Ectodermal cell (in vitro differentiated cells): ENCODE measurements around the gene PHF5A. TPM values are rescaled to one million over a fixed set of nuclear protein-coding genes. Genes with fewer than 3 reads are reported as not detected.
A peak's percentile ranks its signal among the peaks of the same experiment; 100 is the strongest.

Source experiments
- H3K27ac ChIP-seq: 2 replicates; pipeline ENCODE4 v1.7.0; 2013; ENCODE audit warnings: mild to moderate bottlenecking, low read depth, low read length; ENCODE audit not compliant: insufficient read depth, poor library complexity, severe bottlenecking
- H3K27me3 ChIP-seq: 2 replicates; pipeline ENCODE4 v1.7.0; 2013; ENCODE audit warnings: mild to moderate bottlenecking, low read length; ENCODE audit not compliant: insufficient read depth, control insufficient read depth, poor library complexity, severe bottlenecking
- H3K36me3 ChIP-seq: one replicate; pipeline ENCODE4 v1.7.0; 2013; ENCODE audit warnings: low read length; ENCODE audit not compliant: control insufficient read depth, insufficient read depth
- H3K4me1 ChIP-seq: one replicate; pipeline ENCODE4 v1.7.0; 2013; ENCODE audit warnings: low read length; ENCODE audit not compliant: control insufficient read depth, insufficient read depth
- H3K4me3 ChIP-seq: 2 replicates; pipeline ENCODE4 v1.7.0; 2013; ENCODE audit warnings: low read depth, low read length, control low read depth; ENCODE audit not compliant: insufficient read depth
- H3K9me3 ChIP-seq: 2 replicates; pipeline ENCODE4 v1.7.0; 2013; ENCODE audit warnings: mild to moderate bottlenecking, low read length, moderate library complexity; ENCODE audit not compliant: control insufficient read depth
- WGBS, 2 experiments: methylation state at CpG; one replicate each; pipeline ENCODE4 v1.1.7; 2013; ENCODE audit warnings: missing lambda C conversion rate in 2 of 2; 5-methylcytosine and 5-hydroxymethylcytosine counted together
- polyA plus RNA-seq, 4 experiments: library from polyadenylated mRNA; stranded (reverse); fragments of 50-300 nt; gene quantifications; one replicate each; pipeline ENCODE4 v1.2.3, GENCODE V29; 2013

Gene PHF5A
- 101 TPM for polyA plus RNA-seq (2013, experiment 1 of 4)
- 98.5 TPM for polyA plus RNA-seq (2013, experiment 2 of 4)
- polyA plus RNA-seq (2013, experiment 3 of 4), result 80.0 TPM
- polyA plus RNA-seq (2013, experiment 4 of 4), result 84.3 TPM

DNA sequence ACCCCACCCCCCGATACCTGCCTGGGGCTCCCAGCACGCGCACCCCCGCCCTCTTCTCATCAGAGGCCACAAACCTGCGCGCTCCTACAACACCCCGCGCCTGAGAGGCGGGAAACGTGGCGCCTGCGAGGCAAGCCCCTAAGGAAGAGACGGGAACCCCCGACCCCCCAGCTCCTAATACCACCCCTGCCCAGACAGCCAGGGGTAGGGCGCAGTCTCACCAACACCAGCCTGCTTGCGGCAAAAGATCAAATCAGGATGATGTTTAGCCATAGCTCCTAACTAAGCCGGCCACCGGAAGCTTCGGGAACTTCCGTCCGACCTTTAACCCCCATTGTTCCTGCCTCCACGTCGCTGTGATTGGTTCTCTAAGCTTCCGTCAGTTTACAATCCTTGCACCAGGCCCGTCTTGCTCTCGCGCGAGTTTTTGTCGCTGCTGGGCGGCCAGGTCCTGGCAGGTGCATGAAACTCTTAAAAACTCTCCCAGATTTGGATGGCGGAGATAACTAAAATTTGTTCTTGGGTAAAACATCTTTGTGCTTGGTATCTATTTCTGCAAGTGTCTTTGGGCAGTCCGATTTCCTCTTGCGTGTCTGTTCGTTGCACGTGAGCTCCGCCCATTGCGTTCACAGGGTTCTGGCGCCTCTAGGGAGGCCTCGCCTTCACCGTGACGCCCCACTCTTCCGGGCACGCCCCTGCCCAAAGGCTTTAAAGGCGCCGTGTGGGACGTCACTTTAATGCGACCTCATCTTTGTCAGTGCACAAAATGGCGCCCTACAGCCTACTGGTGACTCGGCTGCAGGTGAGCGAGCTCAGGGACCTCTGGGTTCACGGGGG is at the start of gene PHF5A, which contains the start of gene ACO2:
PHF5A (minus strand) TSS at position 312 of the 837 bp plus-strand sequence; CDS start at position 273, 39 bp downstream.
ACO2 (plus strand) TSS at position 737 of the 837 bp plus-strand sequence; CDS start at position 767, 30 bp downstream.
- Histone ChIP-seq H3K9me3 (no peaks in the 10 kb centered on the region), H3K4me1 (peaks cover 7% of the 10 kb centered on the region), H3K27ac (peak within 1 kb of the TSS; percentile 97), H3K27me3 (no peaks in the 10 kb centered on the region), H3K4me3 (peak within 1 kb of the TSS; percentile 90), H3K36me3 (peaks cover 37% of the 10 kb centered on the region)
- 0% methylated on average over 51 of the region's 51 CpGs for WGBS, 2 experiments

GRCh38 chr22:41518048-41518347 is 49.5 kb upstream of the PHF5A start:
- H3K4me1 ChIP-seq, result peaks cover 5% of the 10 kb centered on the region
- H3K27me3 ChIP-seq, result no peaks in the 10 kb centered on the region
- 87 to 92% methylated on average over 7 of the region's 7 CpGs for WGBS, 2 experiments
- H3K9me3 ChIP-seq, result no peaks in the 10 kb centered on the region
- peaks cover 9% of the 10 kb centered on the region for H3K36me3 ChIP-seq
- H3K4me3 ChIP-seq, result no peak overlapping the region
- H3K27ac ChIP-seq, result no peak overlapping the region

DNA sequence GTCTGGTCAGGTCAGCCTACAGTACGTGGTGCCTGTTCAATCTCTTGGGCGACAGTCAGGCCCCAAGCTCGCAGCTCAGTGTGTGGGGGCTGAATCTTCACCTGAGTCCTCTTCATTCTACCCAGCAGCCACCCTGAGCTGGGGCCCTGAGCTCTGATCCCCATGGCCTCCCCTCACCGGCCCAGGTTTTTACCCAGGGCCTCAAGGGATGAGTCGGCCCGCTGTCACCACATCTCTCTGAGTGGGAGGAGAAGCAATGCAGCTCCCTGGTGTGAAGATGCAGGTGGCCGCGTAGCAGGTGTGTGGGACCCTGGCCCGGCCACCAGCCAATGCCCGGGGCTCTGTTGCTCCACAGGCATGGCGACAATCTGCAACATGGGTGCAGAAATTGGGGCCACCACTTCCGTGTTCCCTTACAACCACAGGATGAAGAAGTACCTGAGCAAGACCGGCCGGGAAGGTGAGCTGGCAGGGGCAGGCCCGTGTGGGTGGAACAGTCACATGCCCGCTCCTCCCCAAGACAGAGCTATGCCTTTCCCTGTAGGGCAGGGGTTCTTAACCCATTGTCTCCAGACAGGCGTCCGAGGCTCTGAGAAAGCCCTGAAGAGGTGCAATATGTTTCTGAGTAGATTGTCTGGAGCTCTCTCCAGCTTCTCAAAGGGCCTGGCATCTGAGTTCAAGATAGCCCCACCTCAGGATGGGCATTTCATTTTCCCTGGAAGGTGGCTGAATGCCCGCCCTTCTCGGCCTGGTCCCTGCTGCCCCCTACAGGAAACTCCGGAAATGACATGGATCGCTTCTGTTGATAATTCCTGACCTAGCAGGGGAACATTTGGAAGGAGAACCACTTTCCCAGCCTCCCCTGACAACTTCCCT is 48.9 kb upstream of the PHF5A start:
- no peaks in the 10 kb centered on the region for H3K9me3 ChIP-seq
- peaks cover 9% of the 10 kb centered on the region for H3K36me3 ChIP-seq
- H3K27me3 ChIP-seq, result no peaks in the 10 kb centered on the region
- no peak overlapping the region for H3K27ac ChIP-seq
- peaks cover 9% of the 10 kb centered on the region for H3K4me1 ChIP-seq
- 73% methylated on average over 22 of the region's 22 CpGs for WGBS, 2 experiments
- no peak overlapping the region for H3K4me3 ChIP-seq

DNA sequence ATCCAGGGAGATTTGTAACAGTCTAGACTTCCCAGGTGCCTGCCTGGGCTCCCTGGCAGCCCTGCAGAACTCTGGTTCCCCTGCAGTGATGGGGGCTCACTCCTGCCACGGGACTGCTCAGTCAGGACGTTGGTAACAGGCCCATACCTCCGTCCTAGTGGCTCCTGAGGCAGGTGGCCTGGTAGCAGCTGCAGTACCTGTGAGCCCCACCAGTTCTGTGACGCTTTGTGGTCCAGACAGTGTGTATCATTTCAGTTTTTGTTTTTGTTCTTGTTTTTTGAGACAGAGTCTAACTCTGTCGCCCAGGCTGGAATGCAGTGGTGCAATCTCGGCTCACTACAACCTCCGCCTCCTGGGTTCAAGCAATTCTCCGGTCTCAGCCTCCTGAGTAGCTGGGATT is 48.0 kb upstream of the PHF5A start:
- 89 to 94% methylated on average over 8 of the region's 8 CpGs for WGBS, 2 experiments
- Histone ChIP-seq H3K27me3 (no peaks in the 10 kb centered on the region), H3K4me1 (peaks cover 12% of the 10 kb centered on the region), H3K9me3 (no peaks in the 10 kb centered on the region), H3K4me3 (no peak overlapping the region), H3K27ac (no peak overlapping the region), H3K36me3 (peaks cover 9% of the 10 kb centered on the region)

DNA sequence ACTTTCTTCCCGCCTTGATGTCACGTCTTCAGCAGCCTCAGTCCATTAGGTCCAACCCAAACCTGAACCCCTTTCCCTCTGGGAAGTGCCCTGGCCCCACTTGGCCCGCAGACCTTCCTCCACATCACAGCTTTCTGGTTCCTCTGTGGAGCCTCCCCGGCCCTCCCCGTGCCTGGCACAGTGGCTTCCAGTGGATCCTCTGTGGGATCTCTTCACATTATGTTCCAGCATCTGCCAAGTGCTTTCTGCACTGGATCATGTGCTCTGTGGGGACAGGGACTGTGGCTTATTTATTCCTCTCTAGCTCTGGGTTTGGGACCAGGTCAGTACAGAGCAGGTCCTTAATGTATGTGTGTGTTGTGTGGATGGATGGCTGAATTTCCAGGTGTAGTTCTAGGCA is 44.9 kb upstream of the PHF5A start:
- H3K4me1 ChIP-seq, result peaks cover 12% of the 10 kb centered on the region
- H3K9me3 ChIP-seq, result no peaks in the 10 kb centered on the region
- H3K27me3 ChIP-seq, result no peaks in the 10 kb centered on the region
- peaks cover 9% of the 10 kb centered on the region for H3K36me3 ChIP-seq
- H3K27ac ChIP-seq, result no peak overlapping the region
- H3K4me3 ChIP-seq, result no peak overlapping the region
- 86 to 89% methylated on average over 5 of the region's 5 CpGs for WGBS, 2 experiments

- Histone ChIP-seq H3K9me3 (no peaks in the 10 kb centered on the region), H3K27ac (peak overlapping the region; percentile 55), H3K4me1 (peaks cover 12% of the 10 kb centered on the region), H3K27me3 (no peaks in the 10 kb centered on the region), H3K36me3 (peaks cover 9% of the 10 kb centered on the region), H3K4me3 (no peak overlapping the region)
- WGBS, 2 experiments, result 54 to 57% methylated on average over 17 of the region's 17 CpGs
Measured at GRCh38 chr22:41512421-41513194, 44.1 kb upstream of the PHF5A start.

GRCh38 chr22:41511521-41511968 is 43.1 kb upstream of the PHF5A start:
- Histone ChIP-seq H3K4me1 (peaks cover 12% of the 10 kb centered on the region), H3K9me3 (no peaks in the 10 kb centered on the region), H3K36me3 (peaks cover 9% of the 10 kb centered on the region), H3K4me3 (no peak overlapping the region), H3K27ac (no peak overlapping the region), H3K27me3 (no peaks in the 10 kb centered on the region)
- 95 to 98% methylated on average over 2 of the region's 2 CpGs for WGBS, 2 experiments

DNA sequence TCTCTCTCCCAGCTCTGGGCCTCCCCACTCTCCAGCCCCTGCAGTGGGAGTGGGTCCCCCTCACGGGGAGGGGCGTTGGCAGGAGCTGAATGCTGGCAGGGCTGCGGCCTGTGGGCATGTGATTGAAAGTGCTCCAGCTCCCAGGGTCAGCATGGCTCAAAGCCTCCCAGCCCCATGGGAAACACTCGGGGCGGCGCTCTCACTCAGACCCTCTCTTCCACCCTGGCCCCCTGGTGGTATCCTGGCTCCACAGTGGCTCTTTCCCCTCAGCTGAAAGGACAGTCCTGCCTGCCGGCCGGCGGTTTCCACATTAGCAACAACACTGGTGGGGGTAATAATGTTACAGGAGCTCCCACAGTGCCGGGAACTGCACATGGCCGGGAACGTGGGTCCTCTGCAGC is 40.3 kb upstream of the PHF5A start:
- no peak overlapping the region for H3K4me3 ChIP-seq
- no peaks in the 10 kb centered on the region for H3K36me3 ChIP-seq
- WGBS, 2 experiments, result 90% methylated on average over 12 of the region's 12 CpGs
- peaks cover 12% of the 10 kb centered on the region for H3K4me1 ChIP-seq
- H3K27ac ChIP-seq, result no peak overlapping the region
- H3K27me3 ChIP-seq, result no peaks in the 10 kb centered on the region
- H3K9me3 ChIP-seq, result no peaks in the 10 kb centered on the region

- 95 to 96% methylated on average over 23 of the region's 23 CpGs for WGBS, 2 experiments
- Histone ChIP-seq H3K36me3 (no peaks in the 10 kb centered on the region), H3K4me1 (peaks cover 4% of the 10 kb centered on the region), H3K27me3 (no peaks in the 10 kb centered on the region), H3K9me3 (no peaks in the 10 kb centered on the region), H3K4me3 (no peak overlapping the region), H3K27ac (no peak overlapping the region)
Measured at GRCh38 chr22:41507330-41508063, 39.0 kb upstream of the PHF5A start.
